ENCODE measurements around the gene ECI1.

ECI1 gene

GRCh38 chr16:2288726-2289125 is 37.3 kb upstream of the ECI1 start:
- Histone ChIP-seq H3F3A (ENCODE audit: insufficient read depth, low read length) (no peaks in the 10 kb centered on the region), H3K4me1 (ENCODE audit: low read length) (no peaks in the 10 kb centered on the region), H2AFZ (ENCODE audit: low read length) (no peak overlapping the region), H3K4me3 (ENCODE audit: low read length) (no peak overlapping the region), H3K27me3 (replicated peaks; ENCODE audit: insufficient read depth, low read length) (peaks cover 71% of the 10 kb centered on the region), H4K20me1 (ENCODE audit: insufficient read depth, low read length) (no peaks in the 10 kb centered on the region), H3K27ac (ENCODE audit: low read length) (no peak overlapping the region), H3K9ac (ENCODE audit: low read length) (no peak overlapping the region), H3K9me2 (replicated peaks; ENCODE audit: insufficient read depth, low read length) (no peaks in the 10 kb centered on the region), H3K36me3 (replicated peaks; ENCODE audit: insufficient read depth, low read length) (no peaks in the 10 kb centered on the region), H3K79me2 (ENCODE audit: low read length) (no peaks in the 10 kb centered on the region), H3K9me3 (replicated peaks; ENCODE audit: insufficient read depth, low read length) (no peaks in the 10 kb centered on the region), H3K4me2 (ENCODE audit: low read depth, low read length) (no peak overlapping the region)
- DNase-seq = no peak
- no peak for TF ChIP-seq EZH2phosphoT487 (IDR thresholded peaks at IDR 0.05; ENCODE audit: low read length)
- no peak for TF ChIP-seq EZH2 (optimal IDR thresholded peaks at IDR 0.05; ENCODE audit: low read depth, low read length)
- TF ChIP-seq CTCF (IDR thresholded peaks at IDR 0.05; ENCODE audit: low read length) = no peak

- no peak overlapping the region for H3K9ac ChIP-seq (ENCODE audit: low read length)
- H3F3A ChIP-seq (ENCODE audit: insufficient read depth, low read length) = no peaks in the 10 kb centered on the region
- H3K4me2 ChIP-seq (ENCODE audit: low read depth, low read length) = no peak overlapping the region
- TF ChIP-seq EZH2phosphoT487 (IDR thresholded peaks at IDR 0.05; ENCODE audit: low read length) (no peak), CTCF (IDR thresholded peaks at IDR 0.05; ENCODE audit: low read length) (no peak), EZH2 (optimal IDR thresholded peaks at IDR 0.05; ENCODE audit: low read depth, low read length) (no peak)
- H3K36me3 ChIP-seq (replicated peaks; ENCODE audit: insufficient read depth, low read length) = no peaks in the 10 kb centered on the region
- no peak overlapping the region for H3K27ac ChIP-seq (ENCODE audit: low read length)
- H3K9me3 ChIP-seq (replicated peaks; ENCODE audit: insufficient read depth, low read length) = no peaks in the 10 kb centered on the region
- H4K20me1 ChIP-seq (ENCODE audit: insufficient read depth, low read length) = no peaks in the 10 kb centered on the region
- no peaks in the 10 kb centered on the region for H3K9me2 ChIP-seq (replicated peaks; ENCODE audit: insufficient read depth, low read length)
- DNase-seq = no peak
- no peak overlapping the region for H3K4me3 ChIP-seq (ENCODE audit: low read length)
- no peaks in the 10 kb centered on the region for H3K79me2 ChIP-seq (ENCODE audit: low read length)
- H3K27me3 ChIP-seq (replicated peaks; ENCODE audit: insufficient read depth, low read length) = peaks cover 76% of the 10 kb centered on the region
- no peak overlapping the region for H2AFZ ChIP-seq (ENCODE audit: low read length)
- no peaks in the 10 kb centered on the region for H3K4me1 ChIP-seq (ENCODE audit: low read length)
Observed at GRCh38 chr16:2287916-2288547, 36.6 kb upstream of the ECI1 start.

- no peak overlapping the region for H3K9ac ChIP-seq (ENCODE audit: low read length)
- H3K4me3 ChIP-seq (ENCODE audit: low read length) = no peak overlapping the region
- no peaks in the 10 kb centered on the region for H3K79me2 ChIP-seq (ENCODE audit: low read length)
- peaks cover 85% of the 10 kb centered on the region for H3K27me3 ChIP-seq (replicated peaks; ENCODE audit: insufficient read depth, low read length)
- H3K4me2 ChIP-seq (ENCODE audit: low read depth, low read length) = no peak overlapping the region
- no peak overlapping the region for H3K27ac ChIP-seq (ENCODE audit: low read length)
- no peaks in the 10 kb centered on the region for H3K36me3 ChIP-seq (replicated peaks; ENCODE audit: insufficient read depth, low read length)
- no peaks in the 10 kb centered on the region for H3F3A ChIP-seq (ENCODE audit: insufficient read depth, low read length)
- no peaks in the 10 kb centered on the region for H3K9me2 ChIP-seq (replicated peaks; ENCODE audit: insufficient read depth, low read length)
- H3K4me1 ChIP-seq (ENCODE audit: low read length) = no peaks in the 10 kb centered on the region
- TF ChIP-seq EZH2 (optimal IDR thresholded peaks at IDR 0.05; ENCODE audit: low read depth, low read length) = no peak
- TF ChIP-seq EZH2phosphoT487 (IDR thresholded peaks at IDR 0.05; ENCODE audit: low read length) = no peak
- no peak for TF ChIP-seq CTCF (IDR thresholded peaks at IDR 0.05; ENCODE audit: low read length)
- DNase-seq = no peak
- no peaks in the 10 kb centered on the region for H3K9me3 ChIP-seq (replicated peaks; ENCODE audit: insufficient read depth, low read length)
- no peak overlapping the region for H2AFZ ChIP-seq (ENCODE audit: low read length)
- H4K20me1 ChIP-seq (ENCODE audit: insufficient read depth, low read length) = no peaks in the 10 kb centered on the region
Observed at GRCh38 chr16:2286550-2286949, 35.2 kb upstream of the ECI1 start.
